Breast epithelium (tissue), 4 donors: ENCODE results near the gene SLC25A27. TPM values are rescaled to one million over a fixed set of nuclear protein-coding genes. Genes with fewer than 3 reads are reported as not detected.

Experiments used
- DNase-seq, 2 donors: peaks; one replicate each; pipeline ENCODE4 v3.0.0-alpha.2; 2019; ENCODE audit warnings: low spot score in 2 of 2
- H3K27ac ChIP-seq, 2 donors: fragments of 200-600 bp; sonication (generic) in 1 of 2; one replicate each; pipeline ENCODE4 v1.5.1; 2016 to 2019; ENCODE audit warnings: mild to moderate bottlenecking in 1 of 2
- H3K27me3 ChIP-seq, 2 donors: fragments of 200-600 bp; sonication (generic) in 1 of 2; one replicate each; pipeline versions ENCODE4 v1.5.1 to v1.6.0; 2017 to 2019; ENCODE audit warnings: control low read depth in 1 of 2, mild to moderate bottlenecking in 1 of 2
- H3K36me3 ChIP-seq: fragments of 200-600 bp; one replicate; pipeline ENCODE4 v1.5.1; 2019
- H3K4me1 ChIP-seq, 2 donors: fragments of 200-600 bp; sonication (generic); one replicate each; pipeline ENCODE4 v1.5.1; 2016 to 2019; ENCODE audit warnings: control low read depth in 1 of 2
- H3K4me3 ChIP-seq, 3 donors: fragments of 200-600 bp; sonication (generic); 1 replicate in 2 of 3; 2 replicates in 1 of 3; pipeline ENCODE4 v1.5.1; 2016 to 2019; ENCODE audit warnings: mild to moderate bottlenecking in 3 of 3, moderate library complexity in 2 of 3
- H3K9me3 ChIP-seq, 2 donors: fragments of 200-600 bp; sonication (generic) in 1 of 2; one replicate each; pipeline ENCODE4 v1.5.1; 2016 to 2019; ENCODE audit warnings: control low read depth in 1 of 2
- POLR2A ChIP-seq: fragments of 450-650 bp; IDR thresholded peaks from one replicate; pipeline ENCODE4 v1.6.1; 2016; ENCODE audit warnings: antibody characterized with exemption, mild to moderate bottlenecking, moderate library complexity
- POLR2AphosphoS5 ChIP-seq, 3 donors: sonication (generic); formaldehyde crosslinking; IDR thresholded peaks; one replicate each; pipeline ENCODE4 v1.6.1; 2017; ENCODE audit warnings: antibody characterized with exemption in 3 of 3
- intact Hi-C: fragments of 100-400 bp; cut with DNase I; formaldehyde crosslinking; loops from one replicate; pipeline ENCODE4 v1.15.1; 2023; ENCODE audit warnings: low total_unique reads
- total RNA-seq, 3 donors: library from RNA; depleted of rRNA; stranded (reverse); fragments of >200 nt; gene quantifications; one replicate each; pipeline ENCODE4 v1.1.0, GENCODE V29; 2016
- TF ChIP-seq, protein P1 (sequence below), 3 donors: fragments of 450-650 bp; IDR thresholded peaks; one replicate each; pipeline ENCODE4 v1.5.1; 2016 to 2017; ENCODE audit warnings: antibody characterized with exemption in 3 of 3, mild to moderate bottlenecking in 3 of 3, moderate library complexity in 3 of 3

Gene SLC25A27
- total RNA-seq, 3 donors from 2014 or later: 27.0 to 81.7 (median 37.4) TPM

DNA sequence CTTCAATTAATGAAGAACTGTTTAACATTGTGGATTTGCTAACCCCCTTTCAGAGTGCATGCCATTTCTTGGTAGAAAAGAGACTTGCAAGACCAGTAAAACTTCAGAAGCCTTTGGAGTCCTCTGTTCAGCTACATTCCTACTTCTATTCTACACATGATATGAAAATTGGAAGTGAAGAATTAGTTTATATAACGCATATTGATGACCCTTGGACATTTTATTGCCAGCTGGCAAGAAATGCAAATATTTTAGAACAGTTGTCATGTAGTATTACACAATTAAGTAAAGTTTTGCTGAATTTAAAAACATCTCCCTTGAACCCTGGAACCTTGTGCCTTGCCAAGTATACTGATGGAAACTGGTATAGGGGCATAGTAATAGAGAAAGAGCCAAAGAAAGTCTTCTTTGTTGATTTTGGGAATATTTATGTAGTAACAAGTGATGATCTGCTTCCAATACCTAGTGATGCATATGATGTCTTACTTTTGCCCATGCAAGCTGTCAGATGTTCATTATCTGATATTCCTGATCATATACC is 38.2 kb downstream of the SLC25A27 start:
- no peak overlapping the region for H3K4me3 ChIP-seq
- no peak for DNase-seq
- H3K9me3 ChIP-seq: peaks cover 0 to 5% of the 10 kb centered on the region in 2 donors
- no peaks in the 10 kb centered on the region for H3K27me3 ChIP-seq
- TF ChIP-seq, protein P1, sequence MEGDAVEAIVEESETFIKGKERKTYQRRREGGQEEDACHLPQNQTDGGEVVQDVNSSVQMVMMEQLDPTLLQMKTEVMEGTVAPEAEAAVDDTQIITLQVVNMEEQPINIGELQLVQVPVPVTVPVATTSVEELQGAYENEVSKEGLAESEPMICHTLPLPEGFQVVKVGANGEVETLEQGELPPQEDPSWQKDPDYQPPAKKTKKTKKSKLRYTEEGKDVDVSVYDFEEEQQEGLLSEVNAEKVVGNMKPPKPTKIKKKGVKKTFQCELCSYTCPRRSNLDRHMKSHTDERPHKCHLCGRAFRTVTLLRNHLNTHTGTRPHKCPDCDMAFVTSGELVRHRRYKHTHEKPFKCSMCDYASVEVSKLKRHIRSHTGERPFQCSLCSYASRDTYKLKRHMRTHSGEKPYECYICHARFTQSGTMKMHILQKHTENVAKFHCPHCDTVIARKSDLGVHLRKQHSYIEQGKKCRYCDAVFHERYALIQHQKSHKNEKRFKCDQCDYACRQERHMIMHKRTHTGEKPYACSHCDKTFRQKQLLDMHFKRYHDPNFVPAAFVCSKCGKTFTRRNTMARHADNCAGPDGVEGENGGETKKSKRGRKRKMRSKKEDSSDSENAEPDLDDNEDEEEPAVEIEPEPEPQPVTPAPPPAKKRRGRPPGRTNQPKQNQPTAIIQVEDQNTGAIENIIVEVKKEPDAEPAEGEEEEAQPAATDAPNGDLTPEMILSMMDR (IDR thresholded peaks at IDR 0.05): no peak
- no peak for TF ChIP-seq POLR2A
- TF ChIP-seq POLR2AphosphoS5 (IDR thresholded peaks at IDR 0.05): no peak
- intact Hi-C loops: no loop called here
- H3K27ac ChIP-seq: no peak overlapping the region
- no peaks in the 10 kb centered on the region for H3K36me3 ChIP-seq
- no peaks in the 10 kb centered on the region for H3K4me1 ChIP-seq

DNA sequence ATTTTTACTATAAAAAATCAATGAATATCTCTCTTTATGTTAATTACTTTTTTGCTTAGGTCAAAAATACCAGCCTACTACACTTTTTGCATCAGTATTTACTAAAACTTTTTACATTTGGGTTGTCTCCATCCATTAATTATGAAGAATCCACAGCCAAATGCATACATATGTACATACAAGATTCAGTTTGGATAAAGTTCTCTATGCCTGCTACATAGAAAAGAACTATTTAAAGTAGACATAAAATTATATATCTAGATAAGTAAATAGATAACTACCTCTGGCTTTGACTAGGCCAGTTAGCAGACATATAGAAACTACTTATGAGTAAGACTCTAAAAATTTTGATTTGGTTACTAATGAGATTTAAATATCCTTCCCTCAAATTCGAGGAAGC is 47.2 kb downstream of the SLC25A27 start:
- no peak overlapping the region for H3K27ac ChIP-seq
- H3K36me3 ChIP-seq: no peaks in the 10 kb centered on the region
- no peaks in the 10 kb centered on the region for H3K27me3 ChIP-seq
- TF ChIP-seq, protein P1 (IDR thresholded peaks at IDR 0.05): no peak
- no peak for TF ChIP-seq POLR2A
- TF ChIP-seq POLR2AphosphoS5 (IDR thresholded peaks at IDR 0.05): no peak
- no peak overlapping the region for H3K4me3 ChIP-seq
- DNase-seq: no peak
- intact Hi-C loops: no loop called here
- H3K9me3 ChIP-seq: no peaks in the 10 kb centered on the region
- H3K4me1 ChIP-seq: no peaks in the 10 kb centered on the region

DNA sequence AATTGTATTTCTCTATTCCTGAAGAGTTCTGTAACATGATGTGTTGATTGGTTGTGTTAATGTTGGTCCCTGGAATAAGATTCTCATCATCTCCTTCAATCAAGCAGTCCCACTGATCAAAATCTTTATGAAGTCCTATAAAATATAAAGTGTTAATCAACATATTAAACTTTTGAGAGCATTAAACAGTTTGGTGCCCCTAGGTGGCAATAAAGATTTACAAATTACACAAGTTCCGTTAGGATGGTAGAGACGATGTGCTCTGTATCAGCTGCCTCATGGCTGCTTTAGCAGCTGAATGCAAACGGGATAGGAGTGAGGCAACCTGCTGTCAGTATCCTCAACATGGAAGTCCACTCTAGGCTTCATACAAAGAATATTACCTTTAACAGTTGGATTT is 51.8 kb downstream of the SLC25A27 start:
- H3K4me3 ChIP-seq: no peak overlapping the region
- H3K27me3 ChIP-seq: no peaks in the 10 kb centered on the region
- TF ChIP-seq POLR2A (no peak), POLR2AphosphoS5 (IDR thresholded peaks at IDR 0.05) (no peak)
- TF ChIP-seq, protein P1 (IDR thresholded peaks at IDR 0.05): no peak
- H3K9me3 ChIP-seq: no peaks in the 10 kb centered on the region
- DNase-seq: no peak
- H3K36me3 ChIP-seq: no peaks in the 10 kb centered on the region
- no peaks in the 10 kb centered on the region for H3K4me1 ChIP-seq
- intact Hi-C loops: no loop called here
- H3K27ac ChIP-seq: no peak overlapping the region

DNA sequence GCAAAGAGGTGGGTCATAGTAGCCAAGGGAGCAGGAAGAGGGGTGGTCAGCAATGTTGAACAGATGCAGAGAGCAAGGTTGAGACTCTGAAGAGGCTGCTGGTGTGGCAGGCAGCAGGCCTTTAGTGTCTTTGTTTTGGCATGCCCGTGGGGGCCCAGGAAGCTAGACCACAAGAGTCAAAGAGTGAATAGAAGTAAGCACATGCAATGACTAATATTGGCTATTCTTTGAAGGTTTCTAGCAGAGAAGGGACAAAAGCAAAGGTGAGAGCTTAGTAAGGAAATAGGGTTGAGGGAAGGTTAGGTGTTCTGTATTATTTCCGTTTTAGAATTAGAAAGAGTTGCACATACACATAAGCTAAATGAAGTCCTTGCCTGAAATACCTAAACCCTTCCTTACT is 53.7 kb downstream of the SLC25A27 start:
- TF ChIP-seq, protein P1 (IDR thresholded peaks at IDR 0.05): no peak
- no peak for TF ChIP-seq POLR2A
- no peak for TF ChIP-seq POLR2AphosphoS5 (IDR thresholded peaks at IDR 0.05)
- Histone ChIP-seq H3K27me3 (no peaks in the 10 kb centered on the region), H3K4me1 (no peaks in the 10 kb centered on the region), H3K9me3 (no peaks in the 10 kb centered on the region), H3K4me3 (no peak overlapping the region), H3K36me3 (no peaks in the 10 kb centered on the region), H3K27ac (no peak overlapping the region)
- intact Hi-C loops: no loop called here
- no peak for DNase-seq

DNA sequence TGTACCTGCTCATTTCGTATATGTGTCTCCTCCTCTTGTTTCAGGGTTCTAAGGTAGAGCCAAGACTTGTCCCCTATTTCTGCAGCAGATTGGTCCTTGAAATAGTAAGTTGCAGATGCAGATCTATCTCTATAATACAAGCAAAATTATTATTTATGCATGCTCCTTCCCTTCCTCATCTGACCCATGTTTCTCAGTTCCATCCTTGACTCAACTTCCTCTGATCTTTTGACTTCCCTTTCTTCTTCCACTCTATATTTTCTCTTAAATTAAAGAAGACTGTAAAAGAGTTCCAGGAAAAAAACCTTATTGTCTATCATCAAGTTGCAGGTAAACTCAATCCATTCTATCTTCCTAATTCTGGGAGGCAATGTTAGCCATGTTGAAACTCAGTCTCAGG is 58.7 kb downstream of the SLC25A27 start:
- intact Hi-C loops: no loop called here
- TF ChIP-seq POLR2AphosphoS5 (IDR thresholded peaks at IDR 0.05) (no peak), POLR2A (no peak)
- TF ChIP-seq, protein P1 (IDR thresholded peaks at IDR 0.05): no peak
- Histone ChIP-seq H3K27me3 (no peaks in the 10 kb centered on the region), H3K4me3 (no peak overlapping the region), H3K27ac (no peak overlapping the region), H3K9me3 (no peaks in the 10 kb centered on the region), H3K4me1 (no peaks in the 10 kb centered on the region), H3K36me3 (no peaks in the 10 kb centered on the region)
- DNase-seq: no peak
